ENCODE measurements around the gene CX3CL1.

Gene CX3CL1

DNA sequence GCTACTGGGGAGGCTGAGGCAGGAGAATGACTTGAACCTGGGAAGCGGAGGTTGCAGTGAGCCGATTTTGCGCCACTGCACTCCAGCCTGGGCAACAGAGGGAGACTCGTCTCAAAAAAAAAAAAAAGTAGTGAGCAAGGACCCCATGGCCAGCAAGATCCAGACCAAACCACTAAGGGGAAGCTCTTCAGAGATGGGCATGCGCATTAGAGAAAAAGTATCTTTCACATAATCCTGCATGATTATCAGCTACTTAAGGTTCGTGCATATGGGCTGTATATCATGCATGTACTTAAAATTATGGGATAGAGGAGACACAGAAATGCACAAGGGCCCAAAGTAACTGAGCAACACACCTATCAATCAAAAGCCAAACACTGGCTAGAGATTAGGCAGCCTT is 24.4 kb upstream of the CX3CL1 start:
- no peak overlapping the region for H2AFZ ChIP-seq (ENCODE audit: low read length)
- H3K27me3 ChIP-seq (ENCODE audit: insufficient read depth, low read length, poor library complexity, severe bottlenecking), result peaks cover 17% of the 10 kb centered on the region
- no peak overlapping the region for H3K4me2 ChIP-seq (ENCODE audit: low read depth, low read length, poor library complexity, severe bottlenecking)
- H3F3A ChIP-seq (ENCODE audit: low read depth), result no peaks in the 10 kb centered on the region
- no peaks in the 10 kb centered on the region for H3K4me1 ChIP-seq (ENCODE audit: insufficient read depth, low read length, poor library complexity, severe bottlenecking)
- H3K4me3 ChIP-seq (ENCODE audit: low read length, poor library complexity, severe bottlenecking), result no peak overlapping the region
- no peaks in the 10 kb centered on the region for H3K9me3 ChIP-seq (ENCODE audit: insufficient read depth, low read depth, low read length)
- no peaks in the 10 kb centered on the region for H3K36me3 ChIP-seq (ENCODE audit: insufficient read depth, low read length)
- no peaks in the 10 kb centered on the region for H3K79me2 ChIP-seq (ENCODE audit: insufficient read depth, low read length)
- H3K9me2 ChIP-seq (replicated peaks; ENCODE audit: low read depth, low read length), result no peaks in the 10 kb centered on the region
- TF ChIP-seq, protein P1, sequence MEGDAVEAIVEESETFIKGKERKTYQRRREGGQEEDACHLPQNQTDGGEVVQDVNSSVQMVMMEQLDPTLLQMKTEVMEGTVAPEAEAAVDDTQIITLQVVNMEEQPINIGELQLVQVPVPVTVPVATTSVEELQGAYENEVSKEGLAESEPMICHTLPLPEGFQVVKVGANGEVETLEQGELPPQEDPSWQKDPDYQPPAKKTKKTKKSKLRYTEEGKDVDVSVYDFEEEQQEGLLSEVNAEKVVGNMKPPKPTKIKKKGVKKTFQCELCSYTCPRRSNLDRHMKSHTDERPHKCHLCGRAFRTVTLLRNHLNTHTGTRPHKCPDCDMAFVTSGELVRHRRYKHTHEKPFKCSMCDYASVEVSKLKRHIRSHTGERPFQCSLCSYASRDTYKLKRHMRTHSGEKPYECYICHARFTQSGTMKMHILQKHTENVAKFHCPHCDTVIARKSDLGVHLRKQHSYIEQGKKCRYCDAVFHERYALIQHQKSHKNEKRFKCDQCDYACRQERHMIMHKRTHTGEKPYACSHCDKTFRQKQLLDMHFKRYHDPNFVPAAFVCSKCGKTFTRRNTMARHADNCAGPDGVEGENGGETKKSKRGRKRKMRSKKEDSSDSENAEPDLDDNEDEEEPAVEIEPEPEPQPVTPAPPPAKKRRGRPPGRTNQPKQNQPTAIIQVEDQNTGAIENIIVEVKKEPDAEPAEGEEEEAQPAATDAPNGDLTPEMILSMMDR (conservative IDR thresholded peaks at IDR 0.05; ENCODE audit: low read length), result no peak
- TF ChIP-seq EZH2phosphoT487 (IDR thresholded peaks at IDR 0.05; ENCODE audit: borderline replicate concordance), result no peak
- no peaks in the 10 kb centered on the region for H4K20me1 ChIP-seq (ENCODE audit: insufficient read depth, low read length, poor library complexity, severe bottlenecking)
- H3K9ac ChIP-seq (ENCODE audit: low read depth, low read length, poor library complexity, severe bottlenecking), result no peak overlapping the region

DNA sequence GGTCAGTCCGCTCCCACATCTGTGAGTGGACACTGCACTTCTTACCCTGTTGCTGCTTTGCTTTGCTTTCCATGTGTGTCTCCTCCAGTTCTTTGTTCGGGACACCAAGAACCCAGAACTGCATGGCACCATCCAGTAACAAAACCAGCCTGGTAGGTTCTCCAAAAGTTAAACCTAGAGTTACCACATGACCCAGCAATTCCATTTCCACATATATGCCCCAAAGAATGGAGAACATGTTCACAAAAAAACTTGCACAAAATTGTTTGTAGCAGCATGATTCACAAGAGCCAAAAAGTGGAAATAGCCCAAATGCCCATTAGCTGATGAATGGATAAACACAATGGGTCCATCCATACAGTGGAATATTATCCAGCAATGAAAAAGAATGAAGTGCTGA is 24.0 kb upstream of the CX3CL1 start:
- Histone ChIP-seq H2AFZ (ENCODE audit: low read length) (no peak overlapping the region), H3F3A (ENCODE audit: low read depth) (no peaks in the 10 kb centered on the region), H3K36me3 (ENCODE audit: insufficient read depth, low read length) (no peaks in the 10 kb centered on the region), H3K9me2 (replicated peaks; ENCODE audit: low read depth, low read length) (no peaks in the 10 kb centered on the region), H3K4me3 (ENCODE audit: low read length, poor library complexity, severe bottlenecking) (no peak overlapping the region), H3K79me2 (ENCODE audit: insufficient read depth, low read length) (no peaks in the 10 kb centered on the region), H3K27me3 (ENCODE audit: insufficient read depth, low read length, poor library complexity, severe bottlenecking) (peaks cover 14% of the 10 kb centered on the region), H3K4me2 (ENCODE audit: low read depth, low read length, poor library complexity, severe bottlenecking) (no peak overlapping the region), H3K9me3 (ENCODE audit: insufficient read depth, low read depth, low read length) (no peaks in the 10 kb centered on the region), H3K4me1 (ENCODE audit: insufficient read depth, low read length, poor library complexity, severe bottlenecking) (no peaks in the 10 kb centered on the region), H4K20me1 (ENCODE audit: insufficient read depth, low read length, poor library complexity, severe bottlenecking) (no peaks in the 10 kb centered on the region), H3K9ac (ENCODE audit: low read depth, low read length, poor library complexity, severe bottlenecking) (no peak overlapping the region)
- TF ChIP-seq EZH2phosphoT487 (IDR thresholded peaks at IDR 0.05; ENCODE audit: borderline replicate concordance), result no peak
- TF ChIP-seq, protein P1 (conservative IDR thresholded peaks at IDR 0.05; ENCODE audit: low read length), result no peak

DNA sequence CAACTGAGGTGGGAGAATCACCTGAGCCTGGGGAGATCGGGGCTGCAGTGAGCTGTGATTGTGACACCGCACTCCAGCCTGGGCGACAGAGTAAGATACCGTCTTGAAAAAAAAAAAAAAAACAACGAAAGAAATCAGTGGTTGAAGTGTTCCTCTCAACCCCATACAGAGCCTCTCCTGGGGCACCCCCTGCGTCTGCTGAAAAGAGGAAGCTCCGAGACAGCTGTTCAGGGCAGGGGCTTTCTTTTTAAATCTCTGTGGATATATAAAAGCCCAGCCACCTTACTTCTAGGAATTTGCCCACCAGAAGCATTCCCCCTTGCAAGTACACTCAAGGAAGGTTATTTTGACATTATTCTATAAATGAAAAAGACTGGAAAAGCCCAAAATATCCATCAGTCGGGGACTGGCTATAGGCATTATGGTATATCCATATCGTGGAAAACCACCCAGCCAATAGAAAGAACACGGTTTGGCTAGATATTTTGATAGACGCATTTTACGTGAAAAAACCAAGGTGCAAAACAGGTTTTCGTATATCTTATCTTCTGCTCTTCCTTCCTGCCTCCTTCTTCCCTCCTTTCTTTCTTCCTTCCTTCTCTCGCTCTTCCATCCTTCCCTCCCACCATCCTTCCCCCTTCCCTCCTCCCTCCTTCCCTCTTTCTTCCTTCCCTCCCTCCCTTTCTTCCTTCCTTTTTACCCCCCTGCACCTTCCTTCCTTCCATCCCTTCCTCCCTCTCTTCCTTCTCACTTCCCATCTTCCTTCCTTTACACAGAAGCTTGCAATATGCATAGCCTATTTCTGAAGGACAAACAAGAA is 22.9 kb upstream of the CX3CL1 start:
- Histone ChIP-seq H3F3A (ENCODE audit: low read depth) (no peaks in the 10 kb centered on the region), H3K9ac (ENCODE audit: low read depth, low read length, poor library complexity, severe bottlenecking) (no peak overlapping the region), H3K79me2 (ENCODE audit: insufficient read depth, low read length) (no peaks in the 10 kb centered on the region), H3K9me2 (replicated peaks; ENCODE audit: low read depth, low read length) (no peaks in the 10 kb centered on the region), H3K4me1 (ENCODE audit: insufficient read depth, low read length, poor library complexity, severe bottlenecking) (no peaks in the 10 kb centered on the region), H3K9me3 (ENCODE audit: insufficient read depth, low read depth, low read length) (no peaks in the 10 kb centered on the region), H2AFZ (ENCODE audit: low read length) (no peak overlapping the region), H3K36me3 (ENCODE audit: insufficient read depth, low read length) (no peaks in the 10 kb centered on the region), H3K27me3 (ENCODE audit: insufficient read depth, low read length, poor library complexity, severe bottlenecking) (peaks cover 8% of the 10 kb centered on the region), H4K20me1 (ENCODE audit: insufficient read depth, low read length, poor library complexity, severe bottlenecking) (no peaks in the 10 kb centered on the region), H3K4me2 (ENCODE audit: low read depth, low read length, poor library complexity, severe bottlenecking) (no peak overlapping the region), H3K4me3 (ENCODE audit: low read length, poor library complexity, severe bottlenecking) (no peak overlapping the region)
- TF ChIP-seq EZH2phosphoT487 (IDR thresholded peaks at IDR 0.05; ENCODE audit: borderline replicate concordance), result no peak
- TF ChIP-seq, protein P1 (conservative IDR thresholded peaks at IDR 0.05; ENCODE audit: low read length), result no peak

Data from Loucy (cell line).